HepG2 (cell line): Measurements from ENCODE around the gene ITPK1. TPM values are rescaled to one million over a fixed set of nuclear protein-coding genes. Genes with fewer than 3 reads are reported as not detected.

ENCODE experiments used
- AGO2 ChIP-seq: fragments of 200-400 bp; formaldehyde crosslinking; optimal IDR thresholded peaks from 2 replicates; pipeline ENCODE3; 2017; ENCODE audit warnings: mild to moderate bottlenecking, low read depth, low read length, moderate library complexity
- ATF2 ChIP-seq: sonication (generic); formaldehyde crosslinking; IDR thresholded peaks from 2 replicates; pipeline ENCODE4 v1.4.0; 2020; ENCODE audit warnings: missing genetic modification reagents
- BCL6 ChIP-seq: IDR thresholded peaks from 2 replicates; pipeline ENCODE4 v1.6.1; 2016; ENCODE audit warnings: missing genetic modification reagents, missing compliant biosample characterization
- ESRRA ChIP-seq: sonication (generic); formaldehyde crosslinking; IDR thresholded peaks from 2 replicates; pipeline ENCODE4 v1.5.1; 2020; ENCODE audit warnings: mild to moderate bottlenecking, low read depth, missing genetic modification reagents
- FOXJ3 ChIP-seq: sonication (generic); formaldehyde crosslinking; IDR thresholded peaks from 2 replicates; pipeline ENCODE4 v1.4.0; 2020; ENCODE audit warnings: missing genetic modification reagents, mild to moderate bottlenecking, borderline replicate concordance
- JUN ChIP-seq: sonication (generic); formaldehyde crosslinking; IDR thresholded peaks from 2 replicates; pipeline ENCODE4 v1.4.0; 2020; ENCODE audit warnings: mild to moderate bottlenecking, missing genetic modification reagents
- KDM2A ChIP-seq: sonication (generic); formaldehyde crosslinking; IDR thresholded peaks from 2 replicates; pipeline ENCODE4 v1.4.0; 2020; ENCODE audit warnings: low read depth, missing genetic modification reagents, borderline replicate concordance
- KDM5B ChIP-seq: sonication (generic); formaldehyde crosslinking; IDR thresholded peaks from 2 replicates; pipeline ENCODE4 v1.4.0; 2020; ENCODE audit warnings: missing genetic modification reagents, mild to moderate bottlenecking, borderline replicate concordance
- LCORL ChIP-seq, 2 experiments: fragments of 450-650 bp in 1 of 2; sonication (generic) in 1 of 2; formaldehyde crosslinking in 1 of 2; IDR thresholded peaks; 2 replicates each; pipeline versions ENCODE4 v1.5.0 to v1.6.1; 2017 to 2020; ENCODE audit warnings: antibody characterized with exemption in 1 of 2, missing genetic modification reagents in 1 of 2
- MIER2 ChIP-seq: IDR thresholded peaks from 2 replicates; pipeline ENCODE4 v1.6.1; 2016; ENCODE audit warnings: missing biosample characterization, missing genetic modification reagents
- NBN ChIP-seq: fragments of 450-650 bp; conservative IDR thresholded peaks from 2 replicates; pipeline ENCODE4 v1.6.1; 2017
- PITX1 ChIP-seq: sonication (generic); formaldehyde crosslinking; IDR thresholded peaks from 2 replicates; pipeline ENCODE4 v1.5.1; 2020; ENCODE audit warnings: mild to moderate bottlenecking, missing genetic modification reagents
- POLR2AphosphoS2 ChIP-seq: IDR thresholded peaks from 2 replicates; pipeline ENCODE4 v1.6.1; 2011; ENCODE audit warnings: low read depth, low read length, improper control_type of control experiment
- RFX5 ChIP-seq: IDR thresholded peaks from 2 replicates; pipeline ENCODE4 v1.6.1; 2011; ENCODE audit warnings: low read depth, low read length, improper control_type of control experiment
- STAT5B ChIP-seq: sonication (generic); formaldehyde crosslinking; IDR thresholded peaks from 2 replicates; pipeline ENCODE4 v1.4.0; 2020; ENCODE audit warnings: missing genetic modification reagents
- TCF7 ChIP-seq: sonication (generic); IDR thresholded peaks from 2 replicates; pipeline ENCODE4 v1.6.1; 2016; ENCODE audit warnings: antibody characterized with exemption, low read depth
- TFDP1 ChIP-seq: IDR thresholded peaks from 2 replicates; pipeline ENCODE4 v1.6.1; 2016; ENCODE audit warnings: missing compliant biosample characterization, missing genetic modification reagents, borderline replicate concordance
- THYN1 ChIP-seq: sonication (generic); formaldehyde crosslinking; IDR thresholded peaks from 2 replicates; pipeline ENCODE4 v1.8.1; 2023; ENCODE audit warnings: low read depth, mild to moderate bottlenecking, moderate library complexity, missing genetic modification reagents, borderline replicate concordance
- TOPORS ChIP-seq: sonication (generic); formaldehyde crosslinking; IDR thresholded peaks from 2 replicates; pipeline ENCODE4 v1.8.0; 2023; ENCODE audit warnings: mild to moderate bottlenecking, missing genetic modification reagents
- ZKSCAN5 ChIP-seq: sonication (generic); formaldehyde crosslinking; IDR thresholded peaks from 2 replicates; pipeline ENCODE4 v1.5.1; 2020; ENCODE audit warnings: mild to moderate bottlenecking, missing genetic modification reagents
- ZNF205 ChIP-seq: IDR thresholded peaks from 2 replicates; pipeline ENCODE4 v1.6.1; 2018; ENCODE audit warnings: missing biosample characterization, missing genetic modification reagents
- ZNF382 ChIP-seq: sonication (generic); formaldehyde crosslinking; IDR thresholded peaks from 2 replicates; pipeline ENCODE4 v1.5.0; 2020; ENCODE audit warnings: missing genetic modification reagents, mild to moderate bottlenecking, borderline replicate concordance
- ZNF660 ChIP-seq: sonication (generic); formaldehyde crosslinking; IDR thresholded peaks from 2 replicates; pipeline ENCODE4 v1.5.1; 2020; ENCODE audit warnings: mild to moderate bottlenecking, low read depth, missing genetic modification reagents, borderline replicate concordance
- ZNF790 ChIP-seq: sonication (generic); formaldehyde crosslinking; IDR thresholded peaks from 2 replicates; pipeline ENCODE4 v1.8.0; 2022; ENCODE audit warnings: missing genetic modification reagents, mild to moderate bottlenecking, borderline replicate concordance
- ZSCAN30 ChIP-seq: sonication (generic); formaldehyde crosslinking; IDR thresholded peaks from 2 replicates; pipeline ENCODE4 v1.5.0; 2020; ENCODE audit warnings: mild to moderate bottlenecking, missing genetic modification reagents
- ZXDC ChIP-seq: sonication (generic); formaldehyde crosslinking; IDR thresholded peaks from 2 replicates; pipeline ENCODE4 v1.5.0; 2020; ENCODE audit warnings: mild to moderate bottlenecking, missing genetic modification reagents
- polyA plus RNA-seq, 8 experiments: library from polyadenylated mRNA; depleted of rRNA in 3 of 8; stranded (reverse) in 7 of 8; unstranded in 1 of 8; fragments of >200 nt; fragmentation: Illumina TruSeq in 4 of 8; extraction: Trizol in 4 of 8; gene quantifications; 2 replicates each; pipeline versions ENCODE4 v1.2.1 to v1.2.3, GENCODE V29; 2011 to 2016; ENCODE audit warnings: low read depth in 4 of 8, missing spikeins in 1 of 8, mixed read lengths in 1 of 8; ENCODE audit not compliant: insufficient read depth in 1 of 8
- total RNA-seq, 5 experiments: library from RNA; depleted of rRNA; stranded (reverse); fragments of >200 nt; fragmentation: Illumina TruSeq; extraction: Trizol; gene quantifications; 2 replicates each; pipeline ENCODE4 v1.2.3, GENCODE V29; 2016; ENCODE audit warnings: low read depth in 1 of 5

The ITPK1 gene
- total and polyA plus RNA-seq, 2 of the 13 experiments (the other 11 are each of a cell fraction or from before 2014, with no cell fraction given), result 20.5 to 47.5 TPM

- TF ChIP-seq ZXDC (CRISPR knock-in tag) (peak; percentile 60; the same call in 1 of the 2 replicates), TOPORS (CRISPR knock-in tag) (peak; percentile 72; the same call in 1 of the 2 replicates), RFX5 (no peak), POLR2AphosphoS2 (no peak), TCF7 (no peak), ZKSCAN5 (0 out of 2 replicates have a peak, but pooled peaks have one; percentile 67), ATF2 (peak; percentile 70; the same call in 1 of the 2 replicates), BCL6 (CRISPR knock-in tag) (peak; percentile 62), KDM2A (CRISPR knock-in tag) (peak; percentile 90), ZNF205 (peak; percentile 73), TFDP1 (CRISPR knock-in tag) (peak; percentile 45; the same call in 1 of the 2 replicates), LCORL (IDR thresholded peaks at IDR 0.05) (no peak), LCORL (CRISPR knock-in tag; IDR thresholded peaks at IDR 0.05) (no peak), PITX1 (CRISPR knock-in tag) (peak; percentile 84), ESRRA (CRISPR knock-in tag) (peak; percentile 65; the same call in 1 of the 2 replicates), ZSCAN30 (0 out of 2 replicates have a peak, but pooled peaks have one; percentile 50), ZNF382 (CRISPR knock-in tag) (no peak), MIER2 (CRISPR knock-in tag) (peak; percentile 98), STAT5B (CRISPR knock-in tag) (peak; percentile 89), ZNF660 (CRISPR knock-in tag) (no peak), THYN1 (CRISPR knock-in tag) (no peak), KDM5B (peak; percentile 87; the same call in 1 of the 2 replicates), JUN (CRISPR knock-in tag) (0 out of 2 replicates have a peak, but pooled peaks have one; percentile 58), NBN (no peak), AGO2 (no peak), ZNF790 (CRISPR knock-in tag) (peak; percentile 88), FOXJ3 (no peak)
These were observed 192.6 kb downstream of the ITPK1 start, which contains the start of gene CHGA (continued) for GRCh38 chr14:92922883-92923743.
